HEK293 (cell line): ENCODE measurements around the gene RFLNA.
A peak's percentile ranks its signal among the peaks of the same experiment; 100 is the strongest.

Experiments
- CTCF ChIA-PET: fragments of 350-600 bp; formaldehyde crosslinking; extraction: SDS; loops from one replicate; lab custom pipeline; 2021; ENCODE audit warnings: antibody characterized with exemption; lab: Yijun Ruan, JAX
- POLR2A ChIA-PET: fragments of 300-600 bp; formaldehyde crosslinking; extraction: SDS; loops from one replicate; lab custom pipeline; 2020; ENCODE audit warnings: antibody characterized with exemption, inconsistent platforms; lab: Yijun Ruan, JAX
- H3K27ac ChIP-seq: fragments of 200-500 bp; sonication (Bioruptor generic); 2 replicates; pipeline ENCODE4 v1.5.1; 2014; ENCODE audit warnings: low read depth, low read length, control low read depth, inconsistent platforms; ENCODE audit errors: extremely low read depth
- H3K36me3 ChIP-seq, 2 experiments: fragments of 200-500 bp in 1 of 2; sonication (Bioruptor generic) in 1 of 2; 1 replicate in 1 of 2; 2 replicates in 1 of 2; pipeline ENCODE4 v1.5.1; 2014 to 2017; ENCODE audit warnings: inconsistent platforms in 2 of 2, low read length in 2 of 2; ENCODE audit not compliant: control insufficient read depth in 2 of 2, insufficient read depth in 1 of 2
- H3K4me1 ChIP-seq: fragments of 200-500 bp; sonication (Bioruptor generic); 2 replicates; pipeline ENCODE4 v1.5.1; 2014; ENCODE audit warnings: mild to moderate bottlenecking, low read length, inconsistent platforms; ENCODE audit not compliant: control insufficient read depth, insufficient read depth
- H3K4me3 ChIP-seq: 2 replicates; pipeline ENCODE4 v1.5.1; 2011; ENCODE audit warnings: low read depth, mild to moderate bottlenecking, control low read depth, low read length, moderate library complexity
- H3K9me3 ChIP-seq: fragments of 200-500 bp; sonication (Bioruptor generic); 2 replicates; pipeline ENCODE4 v1.5.1; 2014; ENCODE audit warnings: low read depth, low read length, inconsistent platforms; ENCODE audit not compliant: control insufficient read depth, insufficient read depth
- HOXA7 ChIP-seq: sonication (generic); formaldehyde crosslinking; IDR thresholded peaks from 2 replicates; pipeline ENCODE4 v1.8.1; 2022; ENCODE audit warnings: missing genetic modification reagents, borderline replicate concordance
- HOXD13 ChIP-seq: sonication (generic); formaldehyde crosslinking; IDR thresholded peaks from 2 replicates; pipeline ENCODE4 v1.8.0; 2022; ENCODE audit warnings: missing genetic modification reagents, borderline replicate concordance
- MZF1 ChIP-seq: fragments of 450-650 bp; formaldehyde crosslinking; IDR thresholded peaks from 2 replicates; pipeline ENCODE4 v1.5.1; 2017; ENCODE audit warnings: missing biosample characterization, missing genetic modification characterization, borderline replicate concordance
- OVOL3 ChIP-seq: fragments of 450-650 bp; formaldehyde crosslinking; IDR thresholded peaks from 2 replicates; pipeline ENCODE4 v1.5.1; 2016; ENCODE audit warnings: missing biosample characterization, missing genetic modification characterization
- PATZ1 ChIP-seq: fragments of 450-650 bp; formaldehyde crosslinking; IDR thresholded peaks from 2 replicates; pipeline ENCODE4 v1.5.1; 2016; ENCODE audit warnings: missing biosample characterization, missing genetic modification characterization
- REPIN1 ChIP-seq: fragments of 450-650 bp; formaldehyde crosslinking; IDR thresholded peaks from 2 replicates; pipeline ENCODE4 v1.5.1; 2017; ENCODE audit warnings: missing biosample characterization, missing genetic modification characterization, low read depth
- REST ChIP-seq: fragments of 450-650 bp; formaldehyde crosslinking; IDR thresholded peaks from 2 replicates; pipeline ENCODE4 v1.5.1; 2016; ENCODE audit warnings: missing biosample characterization, missing genetic modification characterization
- YY1 ChIP-seq: fragments of 450-650 bp; formaldehyde crosslinking; IDR thresholded peaks from 2 replicates; pipeline ENCODE4 v1.5.1; 2018; ENCODE audit warnings: missing biosample characterization, missing genetic modification characterization
- ZBTB48 ChIP-seq: fragments of 450-650 bp; formaldehyde crosslinking; IDR thresholded peaks from 2 replicates; pipeline ENCODE4 v1.5.1; 2016; ENCODE audit warnings: missing biosample characterization, missing genetic modification characterization
- ZIC2 ChIP-seq: fragments of 450-650 bp; formaldehyde crosslinking; IDR thresholded peaks from 2 replicates; pipeline ENCODE4 v1.5.1; 2016; ENCODE audit warnings: missing biosample characterization, missing genetic modification characterization
- ZNF121 ChIP-seq: fragments of 450-650 bp; formaldehyde crosslinking; IDR thresholded peaks from 2 replicates; pipeline ENCODE4 v1.5.1; 2016; ENCODE audit warnings: missing biosample characterization, missing genetic modification characterization
- ZNF155 ChIP-seq: fragments of 450-650 bp; formaldehyde crosslinking; IDR thresholded peaks from 2 replicates; pipeline ENCODE4 v1.5.1; 2016; ENCODE audit warnings: missing biosample characterization, missing genetic modification characterization
- ZNF175 ChIP-seq: fragments of 450-650 bp; formaldehyde crosslinking; IDR thresholded peaks from 2 replicates; pipeline ENCODE4 v1.5.1; 2016; ENCODE audit warnings: missing biosample characterization, missing genetic modification characterization
- ZNF18 ChIP-seq: fragments of 450-650 bp; formaldehyde crosslinking; IDR thresholded peaks from 2 replicates; pipeline ENCODE4 v1.5.1; 2016; ENCODE audit warnings: missing biosample characterization, missing genetic modification characterization
- ZNF223 ChIP-seq: fragments of 450-650 bp; formaldehyde crosslinking; IDR thresholded peaks from 2 replicates; pipeline ENCODE4 v1.5.1; 2016; ENCODE audit warnings: missing biosample characterization, missing genetic modification characterization
- ZNF544 ChIP-seq: fragments of 450-650 bp; formaldehyde crosslinking; IDR thresholded peaks from 2 replicates; pipeline ENCODE4 v1.5.0; 2017; ENCODE audit warnings: missing biosample characterization, missing genetic modification characterization
- ZNF548 ChIP-seq: fragments of 450-650 bp; formaldehyde crosslinking; IDR thresholded peaks from 2 replicates; pipeline ENCODE4 v1.5.1; 2016; ENCODE audit warnings: missing biosample characterization, missing genetic modification characterization
- ZNF629 ChIP-seq: fragments of 450-650 bp; formaldehyde crosslinking; IDR thresholded peaks from 2 replicates; pipeline ENCODE4 v1.5.1; 2017; ENCODE audit warnings: missing biosample characterization, missing genetic modification characterization
- ZNF645 ChIP-seq: fragments of 450-650 bp; formaldehyde crosslinking; IDR thresholded peaks from 2 replicates; pipeline ENCODE4; 2016; ENCODE audit warnings: missing biosample characterization, missing genetic modification characterization
- ZSCAN18 ChIP-seq: fragments of 450-650 bp; formaldehyde crosslinking; IDR thresholded peaks from 2 replicates; pipeline ENCODE4 v1.5.1; 2016; ENCODE audit warnings: missing biosample characterization, missing genetic modification characterization

RFLNA gene

GRCh38 chr12:124293286-124294003, 1.4 kb upstream of the RFLNA start:
- H3K9me3 ChIP-seq: no peaks in the 10 kb centered on the region
- ChIA-PET POLR2A (no interaction called here), CTCF (no interaction called here)
- TF ChIP-seq ZIC2 (tag by site-specific recombination): peak; percentile 52
- no peak for TF ChIP-seq PATZ1 (tag by site-specific recombination)
- no peak for TF ChIP-seq HOXA7
- TF ChIP-seq HOXD13 (CRISPR knock-in tag): no peak
- no peak for TF ChIP-seq ZNF544 (tag by site-specific recombination)
- no peak for TF ChIP-seq REPIN1 (tag by site-specific recombination)
- no peak overlapping the region for H3K4me3 ChIP-seq
- no peak overlapping the region for H3K27ac ChIP-seq
- H3K4me1 ChIP-seq: peaks cover 10% of the 10 kb centered on the region
- no peaks in the 10 kb centered on the region for H3K36me3 ChIP-seq

- Histone ChIP-seq H3K9me3 (no peaks in the 10 kb centered on the region), H3K4me1 (no peaks in the 10 kb centered on the region), H3K36me3 (no peaks in the 10 kb centered on the region), H3K27ac (no peak overlapping the region), H3K4me3 (no peak overlapping the region)
- ChIA-PET CTCF (interaction anchor here (1.2 kb wide), 1 partner anchor 476 kb away, joined by 3 read pairs; no protein-coding TSS in a partner anchor), POLR2A (no interaction called here)
- TF ChIP-seq ZNF645 (tag by site-specific recombination): no peak
- no peak for TF ChIP-seq REST
- TF ChIP-seq ZNF548 (tag by site-specific recombination): no peak
- no peak for TF ChIP-seq OVOL3 (tag by site-specific recombination)
- no peak for TF ChIP-seq ZNF18 (tag by site-specific recombination)
- no peak for TF ChIP-seq PATZ1 (tag by site-specific recombination)
- TF ChIP-seq YY1 (tag by site-specific recombination): no peak
- TF ChIP-seq ZNF155 (tag by site-specific recombination): no peak
- no peak for TF ChIP-seq ZNF223 (tag by site-specific recombination)
- no peak for TF ChIP-seq ZSCAN18 (tag by site-specific recombination)
- TF ChIP-seq ZNF629: no peak
- no peak for TF ChIP-seq ZNF175 (tag by site-specific recombination)
- TF ChIP-seq ZNF121 (tag by site-specific recombination): no peak
- TF ChIP-seq ZBTB48: no peak
- no peak for TF ChIP-seq MZF1 (tag by site-specific recombination)
Observed at GRCh38 chr12:124295431-124296058, 652 bp downstream of the RFLNA start.
